GM12878 (cell line): ENCODE results near the gene GIPC1. TPM values are rescaled to one million over a fixed set of nuclear protein-coding genes. Genes with fewer than 3 reads are reported as not detected.

Experiments used
- BHLHE40 ChIP-seq, 2 experiments: fragments of 450-650 bp in 1 of 2; IDR thresholded peaks; 2 replicates each; pipeline ENCODE4 v1.6.1; 2011 to 2017; ENCODE audit warnings: low read depth in 2 of 2, borderline replicate concordance in 1 of 2, improper control_type of control experiment in 1 of 2, low read length in 1 of 2, mild to moderate bottlenecking in 1 of 2
- CBX5 ChIP-seq: sonication (generic); IDR thresholded peaks from 2 replicates; pipeline ENCODE4 v1.6.1; 2016; ENCODE audit warnings: low read depth, moderate library complexity, mild to moderate bottlenecking, inconsistent platforms
- CHD2 ChIP-seq: IDR thresholded peaks from 2 replicates; pipeline ENCODE4 v1.6.1; 2011; ENCODE audit warnings: low read depth, low read length, improper control_type of control experiment, borderline replicate concordance
- E2F4 ChIP-seq: IDR thresholded peaks from 2 replicates; pipeline ENCODE4 v1.6.1; 2012; ENCODE audit warnings: low read depth, low read length, improper control_type of control experiment
- E4F1 ChIP-seq: fragments of 450-650 bp; IDR thresholded peaks from 2 replicates; pipeline ENCODE4 v1.6.1; 2018; ENCODE audit warnings: borderline replicate concordance, mild to moderate bottlenecking; ENCODE audit not compliant: partially characterized antibody
- HCFC1 ChIP-seq: fragments of 150-350 bp; IDR thresholded peaks from 2 replicates; pipeline ENCODE4 v1.6.1; 2014; ENCODE audit warnings: low read length
- NFIC ChIP-seq: IDR thresholded peaks from 2 replicates; pipeline ENCODE4 v1.6.1; 2012; ENCODE audit warnings: low read depth, mild to moderate bottlenecking, inconsistent platforms, low read length, moderate library complexity
- NRF1 ChIP-seq: conservative IDR thresholded peaks from 2 replicates; pipeline ENCODE4 v1.6.1; 2011; ENCODE audit warnings: mild to moderate bottlenecking, low read depth, low read length, improper control_type of control experiment
- POU2F2 ChIP-seq: IDR thresholded peaks from 3 replicates; pipeline ENCODE4 v1.6.1; 2011; ENCODE audit warnings: low read depth, mild to moderate bottlenecking, low read length, borderline replicate concordance
- RELA ChIP-seq: fragments of 450-650 bp; IDR thresholded peaks from 2 replicates; pipeline ENCODE4 v1.8.0; 2014; ENCODE audit warnings: borderline replicate concordance; ENCODE audit not compliant: partially characterized antibody
- REST ChIP-seq: IDR thresholded peaks from 2 replicates; pipeline ENCODE4 v1.6.1; 2012; ENCODE audit warnings: mild to moderate bottlenecking, low read depth, low read length
- TAF1 ChIP-seq: IDR thresholded peaks from 2 replicates; pipeline ENCODE4 v1.6.1; 2011; ENCODE audit warnings: mild to moderate bottlenecking, low read depth, low read length, borderline replicate concordance
- TBL1XR1 ChIP-seq: IDR thresholded peaks from 2 replicates; pipeline ENCODE4 v1.6.1; 2012; ENCODE audit warnings: low read depth, low read length, improper control_type of control experiment
- USF1 ChIP-seq: IDR thresholded peaks from 2 replicates; pipeline ENCODE4 v1.6.1; 2011; ENCODE audit warnings: borderline replicate concordance, low read depth, mild to moderate bottlenecking, moderate library complexity, mixed read lengths, low read length; ENCODE audit not compliant: insufficient read depth; ENCODE audit errors: extremely low read length
- WRNIP1 ChIP-seq: IDR thresholded peaks from 2 replicates; pipeline ENCODE4 v1.6.1; 2011; ENCODE audit warnings: low read depth, low read length, improper control_type of control experiment, borderline replicate concordance
- YBX1 ChIP-seq: fragments of 450-650 bp; IDR thresholded peaks from 2 replicates; pipeline ENCODE4 v1.6.1; 2016; ENCODE audit warnings: antibody characterized with exemption
- ZNF622 ChIP-seq: fragments of 450-650 bp; IDR thresholded peaks from 2 replicates; pipeline ENCODE4 v1.6.1; 2017; ENCODE audit warnings: mild to moderate bottlenecking, inconsistent platforms
- polyA plus RNA-seq, 11 experiments: library from polyadenylated mRNA; depleted of rRNA in 4 of 11; unstranded in 6 of 11; stranded (reverse) in 5 of 11; fragments of >200 nt; fragmentation: Nextera tagmentation in 4 of 11; fragmentation: Illumina TruSeq in 1 of 11; extraction: Ambion mirVana in 4 of 11; extraction: Trizol in 1 of 11; gene quantifications; 1 replicate in 1 of 11; 2 replicates in 10 of 11; pipeline versions ENCODE4 v1.2.1 to v1.2.3, GENCODE V29; 2011 to 2016; ENCODE audit warnings: inconsistent platforms in 2 of 11, missing spikeins in 2 of 11, low read depth in 1 of 11
- total RNA-seq, 4 experiments: library from RNA; depleted of rRNA in 3 of 4; stranded (reverse); fragments of >200 nt in 3 of 4; fragmentation: Illumina TruSeq in 1 of 4; extraction: Trizol in 1 of 4; gene quantifications; 2 replicates each; pipeline versions ENCODE4 v1.2.1 to v1.2.3, GENCODE V29; 2013 to 2021

The GIPC1 gene
- total and polyA plus RNA-seq, 10 of the 15 experiments (the other 5 are each of a cell fraction or from before 2014, with no cell fraction given): 0.47 to 24.1 (median 13.6) TPM

- TF ChIP-seq E4F1 (no peak), USF1 (peak; percentile 81), YBX1 (no peak), NRF1 (no peak), CHD2 (no peak), WRNIP1 (no peak), E2F4 (no peak), ZNF622 (no peak), CBX5 (no peak), TBL1XR1 (no peak), BHLHE40 (IDR thresholded peaks at IDR 0.05; ENCODE audit: borderline replicate concordance in 1 of 2, low read depth in 2 of 2, low read length in 1 of 2) (peak; percentile 7 to 93; a peak in 2 of 4 replicates), REST (no peak), POU2F2 (no peak), HCFC1 (no peak), NFIC (no peak), TAF1 (0 out of 2 replicates have a peak, but pooled peaks have one; percentile 10), RELA (no peak)
Observed at GRCh38 chr19:14432791-14433553, 63.0 kb downstream of the GIPC1 start, which contains the start of gene PKN1 (continued).
